Measurements from ENCODE around the gene TRIM28. TPM values are rescaled to one million over a fixed set of nuclear protein-coding genes. Genes with fewer than 3 reads are reported as not detected.

Gene TRIM28
- total RNA-seq, 4 donors from 2014 or later: 150 to 198 (median 179) TPM

- WGBS, 2 donors: 90% methylated on average over 7 to 12 of the region's 25 CpGs
- no peaks in the 10 kb centered on the region for H3K9me3 ChIP-seq
- peaks cover 0 to 22% (median 14%) of the 10 kb centered on the region in 3 donors for H3K36me3 ChIP-seq
- TF ChIP-seq POLR2A (IDR thresholded peaks at IDR 0.05) (no peak), CTCF (IDR thresholded peaks at IDR 0.05) (no peak)
- DNase-seq: no peak
- H3K4me1 ChIP-seq: peaks cover 30 to 68% (median 41%) of the 10 kb centered on the region in 3 donors
- intact Hi-C loops (cut with DNase I): no loop called here
- no peak overlapping the region for H3K4me3 ChIP-seq
- no peak overlapping the region for H3K27ac ChIP-seq
- no peaks in the 10 kb centered on the region for H3K27me3 ChIP-seq
These were observed 27.5 kb upstream of the TRIM28 start for GRCh38 chr19:58516246-58516836.

- TF ChIP-seq POLR2A (IDR thresholded peaks at IDR 0.05) (no peak), CTCF (IDR thresholded peaks at IDR 0.05) (no peak)
- intact Hi-C loops (cut with DNase I): no loop called here
- 89 to 93% methylated on average over 17 to 31 of the region's 65 CpGs for WGBS, 2 donors
- peaks cover 0 to 22% (median 14%) of the 10 kb centered on the region in 3 donors for H3K36me3 ChIP-seq
- H3K4me1 ChIP-seq: peaks cover 30 to 68% (median 41%) of the 10 kb centered on the region in 3 donors
- DNase-seq: no peak
- no peaks in the 10 kb centered on the region for H3K27me3 ChIP-seq
- peak overlapping the region in 1 of 4 donors; percentile 92 for H3K4me3 ChIP-seq
- H3K9me3 ChIP-seq: no peaks in the 10 kb centered on the region
- peak overlapping the region; percentile 94 to 99 (median 96) for H3K27ac ChIP-seq
These were observed 26.7 kb upstream of the TRIM28 start for GRCh38 chr19:58516964-58517833.

- H3K4me3 ChIP-seq: peak overlapping the region; percentile 78 to 92 (median 80)
- H3K27ac ChIP-seq: peak overlapping the region; percentile 94 to 99 (median 96)
- no peaks in the 10 kb centered on the region for H3K27me3 ChIP-seq
- H3K36me3 ChIP-seq: peaks cover 0 to 22% (median 14%) of the 10 kb centered on the region in 3 donors
- no peak for DNase-seq
- peaks cover 29 to 64% (median 38%) of the 10 kb centered on the region in 3 donors for H3K4me1 ChIP-seq
- WGBS, 2 donors: 4 to 8% methylated on average over 10 to 18 of the region's 22 CpGs
- H3K9me3 ChIP-seq: no peaks in the 10 kb centered on the region
- no peak for TF ChIP-seq POLR2A (IDR thresholded peaks at IDR 0.05)
- TF ChIP-seq CTCF (IDR thresholded peaks at IDR 0.05): peak in 3 of 6 experiments; percentile 52 to 67 (median 58)
- intact Hi-C loops (cut with DNase I): no loop called here
These were observed 25.4 kb upstream of the TRIM28 start for GRCh38 chr19:58518256-58519086.

- intact Hi-C loops (cut with DNase I): no loop called here
- peaks cover 25 to 58% (median 34%) of the 10 kb centered on the region in 3 donors for H3K4me1 ChIP-seq
- H3K27ac ChIP-seq: peak overlapping the region; percentile 94 to 99 (median 96)
- peak overlapping the region; percentile 78 to 92 (median 80) for H3K4me3 ChIP-seq
- DNase-seq: no peak
- WGBS, 2 donors: 0% methylated on average over 7 of the region's 14 CpGs; no CpG with 5 or more reads in 1 of the 2 donors
- no peaks in the 10 kb centered on the region for H3K27me3 ChIP-seq
- no peak for TF ChIP-seq POLR2A (IDR thresholded peaks at IDR 0.05)
- TF ChIP-seq CTCF (IDR thresholded peaks at IDR 0.05): peak in 2 of 6 experiments; percentile 72 to 77
- H3K9me3 ChIP-seq: no peaks in the 10 kb centered on the region
- H3K36me3 ChIP-seq: peaks cover 0 to 22% (median 14%) of the 10 kb centered on the region in 3 donors
These were observed 24.8 kb upstream of the TRIM28 start for GRCh38 chr19:58519087-58519354.
